Measurements from ENCODE around the gene YJU2.
"Not testable (repeated sequence)": the region's sequence is repeated elsewhere in the genome, so short reads cannot be mapped to it uniquely, and the experiment has no call there.

Gene YJU2

GRCh38 chr19:4217429-4218264, 29.2 kb upstream of the YJU2 start:
- no peaks in the 10 kb centered on the region for H3K27me3 ChIP-seq (ENCODE audit: insufficient read depth, insufficient read length)
- TF ChIP-seq YY1 (IDR thresholded peaks at IDR 0.05; ENCODE audit: insufficient read depth, insufficient read length) = no peak
- no peak for TF ChIP-seq ZNF274 (IDR thresholded peaks at IDR 0.05; ENCODE audit: low read depth, low read length)
- TF ChIP-seq SUZ12 (IDR thresholded peaks at IDR 0.05; ENCODE audit: extremely low read depth, insufficient read depth, insufficient read length) = no peak
- H3K4me1 ChIP-seq (ENCODE audit: insufficient read depth, insufficient read length) = peaks cover 3% of the 10 kb centered on the region
- peaks cover 12% of the 10 kb centered on the region; the same call in 1 of the 2 replicates for H3K9me3 ChIP-seq (ENCODE audit: insufficient read depth, low read length)
- no peak overlapping the region for H3K4me3 ChIP-seq (ENCODE audit: insufficient read length, low read depth)
- H3K9ac ChIP-seq (ENCODE audit: insufficient read length, low read depth) = no peak overlapping the region
- H3K36me3 ChIP-seq (ENCODE audit: insufficient read depth, insufficient read length, low read length) = no peaks in the 10 kb centered on the region
- DNase-seq (ENCODE audit: low read depth, low spot score) = no peak

GRCh38 chr19:4218523-4218922, 28.4 kb upstream of the YJU2 start:
- H3K4me3 ChIP-seq (ENCODE audit: insufficient read length, low read depth); H3K9ac ChIP-seq (ENCODE audit: insufficient read length, low read depth); H3K36me3 ChIP-seq (ENCODE audit: insufficient read depth, insufficient read length, low read length); H3K27me3 ChIP-seq (ENCODE audit: insufficient read depth, insufficient read length); DNase-seq (ENCODE audit: low read depth, low spot score); H3K4me1 ChIP-seq (ENCODE audit: insufficient read depth, insufficient read length): not testable (repeated sequence)
- H3K9me3 ChIP-seq (ENCODE audit: insufficient read depth, low read length) = peaks cover 21% of the 10 kb centered on the region; the same call in 1 of the 2 replicates

- Histone ChIP-seq H3K27me3 (ENCODE audit: insufficient read depth, insufficient read length) (no peaks in the 10 kb centered on the region), H3K9ac (ENCODE audit: insufficient read length, low read depth) (no peak overlapping the region), H3K36me3 (ENCODE audit: insufficient read depth, insufficient read length, low read length) (no peaks in the 10 kb centered on the region), H3K4me3 (ENCODE audit: insufficient read length, low read depth) (no peak overlapping the region), H3K4me1 (ENCODE audit: insufficient read depth, insufficient read length) (peaks cover 6% of the 10 kb centered on the region), H3K9me3 (ENCODE audit: insufficient read depth, low read length) (peaks cover 25% of the 10 kb centered on the region; the same call in 1 of the 2 replicates)
- no peak for DNase-seq (ENCODE audit: low read depth, low spot score)
- TF ChIP-seq SUZ12 (IDR thresholded peaks at IDR 0.05; ENCODE audit: extremely low read depth, insufficient read depth, insufficient read length) = no peak
- TF ChIP-seq YY1 (IDR thresholded peaks at IDR 0.05; ENCODE audit: insufficient read depth, insufficient read length) = no peak
Observed at GRCh38 chr19:4220188-4220587, 26.7 kb upstream of the YJU2 start.

GRCh38 chr19:4224470-4224869, 22.4 kb upstream of the YJU2 start:
- no peak overlapping the region for H3K4me3 ChIP-seq (ENCODE audit: insufficient read length, low read depth)
- H3K9me3 ChIP-seq (ENCODE audit: insufficient read depth, low read length) = peaks cover 18% of the 10 kb centered on the region; the same call in 1 of the 2 replicates
- TF ChIP-seq YY1 (IDR thresholded peaks at IDR 0.05; ENCODE audit: insufficient read depth, insufficient read length) (no peak), ZNF274 (IDR thresholded peaks at IDR 0.05; ENCODE audit: low read depth, low read length) (no peak), SUZ12 (IDR thresholded peaks at IDR 0.05; ENCODE audit: extremely low read depth, insufficient read depth, insufficient read length) (no peak)
- H3K36me3 ChIP-seq (ENCODE audit: insufficient read depth, insufficient read length, low read length) = no peaks in the 10 kb centered on the region
- no peak for DNase-seq (ENCODE audit: low read depth, low spot score)
- H3K4me1 ChIP-seq (ENCODE audit: insufficient read depth, insufficient read length) = peaks cover 8% of the 10 kb centered on the region
- H3K9ac ChIP-seq (ENCODE audit: insufficient read length, low read depth) = peak overlapping the region; percentile 57
- H3K27me3 ChIP-seq (ENCODE audit: insufficient read depth, insufficient read length) = peaks cover 5% of the 10 kb centered on the region

GRCh38 chr19:4225885-4226284, 21.0 kb upstream of the YJU2 start:
- Histone ChIP-seq H3K27me3 (ENCODE audit: insufficient read depth, insufficient read length) (peaks cover 5% of the 10 kb centered on the region), H3K9ac (ENCODE audit: insufficient read length, low read depth) (no peak overlapping the region), H3K4me1 (ENCODE audit: insufficient read depth, insufficient read length) (peaks cover 9% of the 10 kb centered on the region), H3K9me3 (ENCODE audit: insufficient read depth, low read length) (peaks cover 18% of the 10 kb centered on the region; the same call in 1 of the 2 replicates), H3K4me3 (ENCODE audit: insufficient read length, low read depth) (no peak overlapping the region), H3K36me3 (ENCODE audit: insufficient read depth, insufficient read length, low read length) (no peaks in the 10 kb centered on the region)
- DNase-seq (ENCODE audit: low read depth, low spot score) = no peak
- TF ChIP-seq ZNF274 (IDR thresholded peaks at IDR 0.05; ENCODE audit: low read depth, low read length) = no peak
- no peak for TF ChIP-seq SUZ12 (IDR thresholded peaks at IDR 0.05; ENCODE audit: extremely low read depth, insufficient read depth, insufficient read length)
- TF ChIP-seq YY1 (IDR thresholded peaks at IDR 0.05; ENCODE audit: insufficient read depth, insufficient read length) = no peak

GRCh38 chr19:4227771-4228170, 19.1 kb upstream of the YJU2 start:
- TF ChIP-seq YY1 (IDR thresholded peaks at IDR 0.05; ENCODE audit: insufficient read depth, insufficient read length) (no peak), ZNF274 (IDR thresholded peaks at IDR 0.05; ENCODE audit: low read depth, low read length) (no peak), SUZ12 (IDR thresholded peaks at IDR 0.05; ENCODE audit: extremely low read depth, insufficient read depth, insufficient read length) (no peak)
- no peak overlapping the region for H3K9ac ChIP-seq (ENCODE audit: insufficient read length, low read depth)
- H3K36me3 ChIP-seq (ENCODE audit: insufficient read depth, insufficient read length, low read length) = no peaks in the 10 kb centered on the region
- DNase-seq (ENCODE audit: low read depth, low spot score) = no peak
- peaks cover 12% of the 10 kb centered on the region; the same call in 1 of the 2 replicates for H3K9me3 ChIP-seq (ENCODE audit: insufficient read depth, low read length)
- H3K27me3 ChIP-seq (ENCODE audit: insufficient read depth, insufficient read length) = peaks cover 5% of the 10 kb centered on the region
- H3K4me3 ChIP-seq (ENCODE audit: insufficient read length, low read depth) = no peak overlapping the region
- H3K4me1 ChIP-seq (ENCODE audit: insufficient read depth, insufficient read length) = peaks cover 9% of the 10 kb centered on the region

- no peak for TF ChIP-seq ZNF274 (IDR thresholded peaks at IDR 0.05; ENCODE audit: low read depth, low read length)
- TF ChIP-seq YY1 (IDR thresholded peaks at IDR 0.05; ENCODE audit: insufficient read depth, insufficient read length) = no peak
- no peak for TF ChIP-seq SUZ12 (IDR thresholded peaks at IDR 0.05; ENCODE audit: extremely low read depth, insufficient read depth, insufficient read length)
- H3K36me3 ChIP-seq (ENCODE audit: insufficient read depth, insufficient read length, low read length) = no peaks in the 10 kb centered on the region
- no peak overlapping the region for H3K4me3 ChIP-seq (ENCODE audit: insufficient read length, low read depth)
- no peak overlapping the region for H3K9ac ChIP-seq (ENCODE audit: insufficient read length, low read depth)
- 0 out of 2 replicates have a peak, but pooled peaks cover 2% of the 10 kb centered on the region for H3K9me3 ChIP-seq (ENCODE audit: insufficient read depth, low read length)
- no peak for DNase-seq (ENCODE audit: low read depth, low spot score)
- peaks cover 5% of the 10 kb centered on the region for H3K27me3 ChIP-seq (ENCODE audit: insufficient read depth, insufficient read length)
- peaks cover 11% of the 10 kb centered on the region for H3K4me1 ChIP-seq (ENCODE audit: insufficient read depth, insufficient read length)
Observed at GRCh38 chr19:4228765-4229178, 18.1 kb upstream of the YJU2 start.
